HG03175 (cell line): ENCODE data around the gene GLTP.
"Not testable (repeated sequence)": the region's sequence is repeated elsewhere in the genome, so short reads cannot be mapped to it uniquely, and the experiment has no call there.

Experiments used
- ATAC-seq: cut with Tn5 transposase; IDR thresholded peaks from one replicate; pipeline ENCODE4 v1.9.1; 2021; ENCODE audit warnings: mild to moderate bottlenecking, moderate library complexity; ENCODE audit not compliant: unreplicated experiment

Gene GLTP

GRCh38 chr12:109905301-109905700 is 25.0 kb upstream of the GLTP start:
- no peak for ATAC-seq

- no peak for ATAC-seq
These were observed 22.6 kb upstream of the GLTP start for GRCh38 chr12:109902891-109903418.

GRCh38 chr12:109900752-109901580 is 20.6 kb upstream of the GLTP start:
- ATAC-seq = peak; percentile 14

- peak; percentile 75 for ATAC-seq
These were observed 19.7 kb upstream of the GLTP start, which contains the start of gene TCHP for GRCh38 chr12:109899783-109900751. TSS of gene TCHP (plus strand) at chr12:109900274. CDS start at chr12:109903027, 2,753 bp downstream.

GRCh38 chr12:109899345-109899744 is 19.0 kb upstream of the GLTP start:
- not testable (repeated sequence) for ATAC-seq

GRCh38 chr12:109897029-109897428 is 16.7 kb upstream of the GLTP start:
- no peak for ATAC-seq

GRCh38 chr12:109896188-109896587 is 15.8 kb upstream of the GLTP start:
- ATAC-seq = no peak

- no peak for ATAC-seq
These were observed 14.6 kb upstream of the GLTP start for GRCh38 chr12:109894939-109895338.

GRCh38 chr12:109893261-109893995 is 13.1 kb upstream of the GLTP start:
- ATAC-seq = peak; percentile 22

- peak; percentile 80 for ATAC-seq
These were observed 12.4 kb upstream of the GLTP start for GRCh38 chr12:109892748-109893147.

- no peak for ATAC-seq
These were observed 11.9 kb upstream of the GLTP start for GRCh38 chr12:109892165-109892715.

- not testable (repeated sequence) for ATAC-seq
These were observed 11.4 kb upstream of the GLTP start for GRCh38 chr12:109891731-109892130.

- no peak for ATAC-seq
These were observed 10.4 kb upstream of the GLTP start for GRCh38 chr12:109890620-109891170.

- ATAC-seq = no peak
These were observed 8.1 kb upstream of the GLTP start for GRCh38 chr12:109888179-109889020.

GRCh38 chr12:109885616-109886015 is 5.3 kb upstream of the GLTP start:
- no peak for ATAC-seq

- ATAC-seq = no peak
These were observed 3.1 kb upstream of the GLTP start for GRCh38 chr12:109883461-109883860.

- no peak for ATAC-seq
These were observed 1.4 kb upstream of the GLTP start for GRCh38 chr12:109881752-109882151.

GRCh38 chr12:109880938-109881337 is 597 bp upstream of the GLTP start:
- no peak for ATAC-seq
